H9 (cell line): ENCODE results near the gene PRF1. TPM values are rescaled to one million over a fixed set of nuclear protein-coding genes. Genes with fewer than 3 reads are reported as not detected.

ENCODE experiments used
- DNase-seq: peaks from one replicate; pipeline ENCODE4 v3.0.0-alpha.2; 2017
- H2AFZ ChIP-seq: one replicate; pipeline ENCODE4 v1.6.1; 2013; ENCODE audit warnings: mild to moderate bottlenecking, low read length, control low read depth, moderate library complexity
- H2AK5ac ChIP-seq: 2 replicates; pipeline ENCODE4 v1.6.1; 2013; ENCODE audit warnings: low read length, control low read depth, mixed read lengths; ENCODE audit not compliant: insufficient read length
- H2BK120ac ChIP-seq: one replicate; pipeline ENCODE4 v1.6.1; 2013; ENCODE audit warnings: low read depth, mild to moderate bottlenecking, low read length, control low read depth, inconsistent platforms; ENCODE audit not compliant: poor library complexity, severe bottlenecking
- H2BK12ac ChIP-seq: 2 replicates; pipeline ENCODE4 v1.6.1; 2013; ENCODE audit warnings: low read length, control low read depth, mixed read lengths, low read depth; ENCODE audit not compliant: insufficient read length
- H2BK15ac ChIP-seq: 2 replicates; pipeline ENCODE4 v1.6.1; 2013; ENCODE audit warnings: low read depth, low read length, control low read depth
- H2BK20ac ChIP-seq: one replicate; pipeline ENCODE4 v1.6.1; 2013; ENCODE audit warnings: low read depth, mild to moderate bottlenecking, low read length, control low read depth, inconsistent platforms; ENCODE audit not compliant: poor library complexity, severe bottlenecking
- H2BK5ac ChIP-seq: 2 replicates; pipeline ENCODE4 v1.6.1; 2013; ENCODE audit warnings: low read length, control low read depth, mixed read lengths; ENCODE audit not compliant: insufficient read length
- H3K14ac ChIP-seq: 2 replicates; pipeline ENCODE4 v1.6.1; 2013; ENCODE audit warnings: low read length, control low read depth; ENCODE audit not compliant: insufficient read depth
- H3K18ac ChIP-seq: 2 replicates; pipeline ENCODE4 v1.6.1; 2013; ENCODE audit warnings: low read depth, mild to moderate bottlenecking, mixed read lengths, low read length, control low read depth; ENCODE audit not compliant: insufficient read length
- H3K23ac ChIP-seq: 2 replicates; pipeline ENCODE4 v1.6.1; 2013; ENCODE audit warnings: low read length, control low read depth, mixed read lengths, low read depth; ENCODE audit not compliant: insufficient read length
- H3K23me2 ChIP-seq: 2 replicates; pipeline ENCODE4 v1.6.1; 2013; ENCODE audit warnings: low read depth, mild to moderate bottlenecking, mixed read lengths, low read length, control low read depth; ENCODE audit not compliant: insufficient read length, poor library complexity, severe bottlenecking
- H3K27ac ChIP-seq: 2 replicates; pipeline ENCODE4 v1.5.1; 2013; ENCODE audit warnings: low read length, control low read depth, mixed read lengths, low read depth; ENCODE audit not compliant: insufficient read length
- H3K27me3 ChIP-seq: 2 replicates; pipeline ENCODE4 v1.6.1; 2013; ENCODE audit warnings: low read length, control low read depth, inconsistent platforms; ENCODE audit not compliant: insufficient read depth
- H3K4ac ChIP-seq: 2 replicates; pipeline ENCODE4 v1.6.1; 2013; ENCODE audit warnings: low read depth, mild to moderate bottlenecking, control low read depth, inconsistent platforms, low read length, moderate library complexity
- H3K4me1 ChIP-seq: 2 replicates; pipeline ENCODE4 v1.6.1; 2013; ENCODE audit warnings: low read length, control low read depth, inconsistent platforms; ENCODE audit not compliant: insufficient read depth
- H3K4me2 ChIP-seq: 2 replicates; pipeline ENCODE4 v1.6.1; 2013; ENCODE audit warnings: low read length, control low read depth, mixed read lengths; ENCODE audit not compliant: insufficient read length, insufficient read depth
- H3K56ac ChIP-seq: 2 replicates; pipeline ENCODE4 v1.6.1; 2013; ENCODE audit warnings: low read depth, mild to moderate bottlenecking, mixed read lengths, low read length, control low read depth; ENCODE audit not compliant: insufficient read length
- H3K79me1 ChIP-seq: 2 replicates; pipeline ENCODE4 v1.6.1; 2013; ENCODE audit warnings: low read depth, mild to moderate bottlenecking, moderate library complexity, low read length, control low read depth, inconsistent platforms; ENCODE audit not compliant: insufficient read depth, poor library complexity, severe bottlenecking
- H3K79me2 ChIP-seq: 2 replicates; pipeline ENCODE4 v1.6.1; 2013; ENCODE audit warnings: low read length, control low read depth, inconsistent platforms; ENCODE audit not compliant: insufficient read depth
- H3K9ac ChIP-seq: 2 replicates; pipeline ENCODE4 v1.6.1; 2013; ENCODE audit warnings: low read length, control low read depth, mixed read lengths; ENCODE audit not compliant: insufficient read length; ENCODE audit errors: extremely low read depth
- H3K9me3 ChIP-seq: one replicate; pipeline ENCODE4 v1.6.1; 2013; ENCODE audit warnings: low read depth, low read length, inconsistent platforms; ENCODE audit not compliant: control insufficient read depth
- H3T11ph ChIP-seq: one replicate; pipeline ENCODE4 v1.6.1; 2013; ENCODE audit warnings: mild to moderate bottlenecking, low read length, control low read depth, inconsistent platforms
- H4K20me1 ChIP-seq: one replicate; pipeline ENCODE4 v1.6.1; 2013; ENCODE audit not compliant: control insufficient read depth, insufficient read length, insufficient read depth
- H4K5ac ChIP-seq: 2 replicates; pipeline ENCODE4 v1.6.1; 2013; ENCODE audit warnings: low read depth, mild to moderate bottlenecking, mixed read lengths, low read length, control low read depth; ENCODE audit not compliant: insufficient read length
- H4K8ac ChIP-seq: replicated peaks from 2 replicates; pipeline ENCODE4 v1.6.1; 2013; ENCODE audit warnings: low read length, control low read depth, mixed read lengths, low read depth; ENCODE audit not compliant: insufficient read length
- H4K91ac ChIP-seq: 2 replicates; pipeline ENCODE4 v1.6.1; 2013; ENCODE audit warnings: low read depth, mild to moderate bottlenecking, moderate library complexity, mixed read lengths, low read length, control low read depth; ENCODE audit not compliant: insufficient read length
- H3K27ac Mint-ChIP-seq, 3 experiments: 2 replicates in 2 of 3; 3 replicates in 1 of 3; pipeline ENCODE4 v1.8.0; 2020 to 2021; ENCODE audit warnings: mixed read lengths in 3 of 3, mild to moderate bottlenecking in 1 of 3, moderate library complexity in 1 of 3
- H3K27me3 Mint-ChIP-seq: 2 replicates; pipeline ENCODE4 v1.8.0; 2021; ENCODE audit warnings: low read depth, mild to moderate bottlenecking, moderate library complexity, mixed read lengths
- H3K36me3 Mint-ChIP-seq, 3 experiments: 2 replicates in 2 of 3; 3 replicates in 1 of 3; pipeline ENCODE4 v1.8.0; 2020 to 2021; ENCODE audit warnings: low read depth in 3 of 3, mixed read lengths in 3 of 3; ENCODE audit not compliant: insufficient read depth in 1 of 3
- H3K4me1 Mint-ChIP-seq, 2 experiments: 2 replicates each; pipeline ENCODE4 v1.8.0; 2020; ENCODE audit warnings: mixed read lengths in 2 of 2
- H3K4me3 Mint-ChIP-seq, 2 experiments: 2 replicates in 1 of 2; 3 replicates in 1 of 2; pipeline ENCODE4 v1.8.0; 2020 to 2021; ENCODE audit warnings: mild to moderate bottlenecking in 2 of 2, mixed read lengths in 2 of 2, moderate library complexity in 1 of 2
- H3K9me3 Mint-ChIP-seq, 2 experiments: 2 replicates in 1 of 2; 3 replicates in 1 of 2; pipeline ENCODE4 v1.8.0; 2020; ENCODE audit warnings: mild to moderate bottlenecking in 2 of 2, mixed read lengths in 2 of 2, moderate library complexity in 1 of 2
- WGBS: extraction: QIAGEN DNeasy Blood & Tissue Kit; methylation state at CpG from one replicate; pipeline ENCODE4 v1.1.7; 2013; ENCODE audit warnings: missing lambda C conversion rate, low lambda C conversion rate, mixed read lengths; ENCODE audit not compliant: insufficient read length; ENCODE audit errors: extremely low coverage; 5-methylcytosine and 5-hydroxymethylcytosine counted together
- total RNA-seq: library from RNA; stranded (reverse); gene quantifications from 2 replicates; pipeline ENCODE4 v1.2.1, GENCODE V29; 2021
- TF ChIP-seq, protein P1 (sequence below): fragments of 200-600 bp; sonication (generic); conservative IDR thresholded peaks from 3 replicates; pipeline ENCODE4 v1.8.0; 2021; ENCODE audit warnings: antibody characterized with exemption, mild to moderate bottlenecking

Gene PRF1
- total RNA-seq, 1 experiment from 2014 or later, result not detected

DNA sequence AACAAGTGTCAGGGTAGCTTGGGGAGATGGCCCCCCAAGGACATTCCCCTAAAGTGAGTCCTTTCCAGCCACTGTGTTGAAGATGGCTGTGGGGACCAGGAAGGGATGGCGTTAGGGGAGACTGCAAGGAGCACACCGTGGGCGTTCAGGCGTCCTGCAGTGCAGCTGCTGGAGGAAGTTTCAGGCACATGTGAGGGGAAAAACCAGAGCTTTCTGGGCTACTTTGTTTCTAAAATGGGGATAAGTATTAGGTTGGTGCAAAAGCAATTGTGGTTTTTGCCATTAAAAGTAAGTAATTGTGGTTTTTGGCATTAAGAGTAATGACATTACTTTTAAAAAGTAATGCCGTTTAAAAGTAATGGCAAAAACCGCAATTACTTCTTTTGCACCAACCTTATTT is 14.3 kb downstream of the PRF1 start:
- no CpG with 5 or more reads among the region's 6 CpGs for WGBS
- Mint-ChIP-seq H3K27ac (no peak overlapping the region; a peak in 1 of 7 replicates), H3K27me3 (peaks cover 3% of the 10 kb centered on the region; the same call in 1 of the 2 replicates), H3K4me1 (peaks cover 27 to 37% of the 10 kb centered on the region in 2 experiments), H3K9me3 (no peaks in the 10 kb centered on the region), H3K36me3 (no peaks in the 10 kb centered on the region), H3K4me3 (no peak overlapping the region)
- no peaks in the 10 kb centered on the region for H3K9me3 ChIP-seq
- no peak overlapping the region for H2BK20ac ChIP-seq
- H2AK5ac ChIP-seq, result no peak overlapping the region
- no peaks in the 10 kb centered on the region for H4K20me1 ChIP-seq
- no peak overlapping the region for H4K91ac ChIP-seq
- H3K79me1 ChIP-seq, result no peaks in the 10 kb centered on the region
- DNase-seq, result no peak
- no peak overlapping the region for H3K23ac ChIP-seq
- H3T11ph ChIP-seq, result no peak overlapping the region
- TF ChIP-seq, protein P1, sequence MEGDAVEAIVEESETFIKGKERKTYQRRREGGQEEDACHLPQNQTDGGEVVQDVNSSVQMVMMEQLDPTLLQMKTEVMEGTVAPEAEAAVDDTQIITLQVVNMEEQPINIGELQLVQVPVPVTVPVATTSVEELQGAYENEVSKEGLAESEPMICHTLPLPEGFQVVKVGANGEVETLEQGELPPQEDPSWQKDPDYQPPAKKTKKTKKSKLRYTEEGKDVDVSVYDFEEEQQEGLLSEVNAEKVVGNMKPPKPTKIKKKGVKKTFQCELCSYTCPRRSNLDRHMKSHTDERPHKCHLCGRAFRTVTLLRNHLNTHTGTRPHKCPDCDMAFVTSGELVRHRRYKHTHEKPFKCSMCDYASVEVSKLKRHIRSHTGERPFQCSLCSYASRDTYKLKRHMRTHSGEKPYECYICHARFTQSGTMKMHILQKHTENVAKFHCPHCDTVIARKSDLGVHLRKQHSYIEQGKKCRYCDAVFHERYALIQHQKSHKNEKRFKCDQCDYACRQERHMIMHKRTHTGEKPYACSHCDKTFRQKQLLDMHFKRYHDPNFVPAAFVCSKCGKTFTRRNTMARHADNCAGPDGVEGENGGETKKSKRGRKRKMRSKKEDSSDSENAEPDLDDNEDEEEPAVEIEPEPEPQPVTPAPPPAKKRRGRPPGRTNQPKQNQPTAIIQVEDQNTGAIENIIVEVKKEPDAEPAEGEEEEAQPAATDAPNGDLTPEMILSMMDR, result no peak
- H3K27ac ChIP-seq, result no peak overlapping the region
- no peak overlapping the region for H4K5ac ChIP-seq
- H2BK15ac ChIP-seq, result no peak overlapping the region
- no peak overlapping the region for H4K8ac ChIP-seq
- H3K9ac ChIP-seq, result no peak overlapping the region
- no peak overlapping the region for H2AFZ ChIP-seq
- no peak overlapping the region for H3K4me2 ChIP-seq
- no peak overlapping the region for H2BK120ac ChIP-seq
- H3K4me1 ChIP-seq, result peaks cover 4% of the 10 kb centered on the region; the same call in 1 of the 2 replicates
- H3K27me3 ChIP-seq, result no peaks in the 10 kb centered on the region
- no peak overlapping the region for H3K56ac ChIP-seq
- H3K79me2 ChIP-seq, result no peaks in the 10 kb centered on the region
- H3K23me2 ChIP-seq, result no peaks in the 10 kb centered on the region
- H3K18ac ChIP-seq, result no peak overlapping the region
- no peak overlapping the region for H2BK12ac ChIP-seq
- H3K4ac ChIP-seq, result no peak overlapping the region
- no peak overlapping the region for H2BK5ac ChIP-seq
- no peak overlapping the region for H3K14ac ChIP-seq
